HL-60 (cell line): Measurements from ENCODE around the gene CDR2L.

Source experiments
- POLR2AphosphoS5 ChIP-seq: IDR thresholded peaks from 2 replicates; pipeline ENCODE4 v1.6.1; 2012; ENCODE audit warnings: low read depth
- TF ChIP-seq, protein P1 (sequence below): IDR thresholded peaks from one replicate; pipeline ENCODE4 v1.5.1; 2011; ENCODE audit warnings: low read length, control low read depth, inconsistent platforms; ENCODE audit not compliant: insufficient read depth
- TF ChIP-seq, protein P2 (sequence below): IDR thresholded peaks from 2 replicates; pipeline ENCODE4 v1.6.1; 2012; ENCODE audit warnings: low read depth; ENCODE audit not compliant: insufficient replicate concordance

DNA sequence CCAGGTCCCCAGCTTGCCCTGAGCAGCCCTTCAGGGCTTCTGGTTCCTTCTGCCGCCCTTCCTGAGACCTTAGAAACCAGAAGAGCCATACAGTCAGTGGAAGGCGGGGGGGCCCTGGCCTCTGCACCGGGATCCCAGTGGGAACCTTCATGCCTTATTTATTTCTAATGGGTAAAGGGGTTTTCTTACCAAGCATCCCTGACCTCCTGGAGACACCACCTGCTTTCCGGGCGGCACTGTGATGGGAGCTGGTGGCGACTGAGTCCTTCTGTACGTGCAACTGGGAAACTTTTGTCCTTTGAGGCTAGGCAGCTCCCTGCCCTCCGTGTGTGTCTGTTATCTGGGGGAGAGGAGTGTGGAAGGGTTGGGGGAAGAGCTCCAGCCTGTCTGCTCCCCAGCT lies 17.9 kb downstream of the CDR2L start:
- TF ChIP-seq, protein P1, sequence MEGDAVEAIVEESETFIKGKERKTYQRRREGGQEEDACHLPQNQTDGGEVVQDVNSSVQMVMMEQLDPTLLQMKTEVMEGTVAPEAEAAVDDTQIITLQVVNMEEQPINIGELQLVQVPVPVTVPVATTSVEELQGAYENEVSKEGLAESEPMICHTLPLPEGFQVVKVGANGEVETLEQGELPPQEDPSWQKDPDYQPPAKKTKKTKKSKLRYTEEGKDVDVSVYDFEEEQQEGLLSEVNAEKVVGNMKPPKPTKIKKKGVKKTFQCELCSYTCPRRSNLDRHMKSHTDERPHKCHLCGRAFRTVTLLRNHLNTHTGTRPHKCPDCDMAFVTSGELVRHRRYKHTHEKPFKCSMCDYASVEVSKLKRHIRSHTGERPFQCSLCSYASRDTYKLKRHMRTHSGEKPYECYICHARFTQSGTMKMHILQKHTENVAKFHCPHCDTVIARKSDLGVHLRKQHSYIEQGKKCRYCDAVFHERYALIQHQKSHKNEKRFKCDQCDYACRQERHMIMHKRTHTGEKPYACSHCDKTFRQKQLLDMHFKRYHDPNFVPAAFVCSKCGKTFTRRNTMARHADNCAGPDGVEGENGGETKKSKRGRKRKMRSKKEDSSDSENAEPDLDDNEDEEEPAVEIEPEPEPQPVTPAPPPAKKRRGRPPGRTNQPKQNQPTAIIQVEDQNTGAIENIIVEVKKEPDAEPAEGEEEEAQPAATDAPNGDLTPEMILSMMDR, result no peak
- no peak for TF ChIP-seq POLR2AphosphoS5
- TF ChIP-seq, protein P2, sequence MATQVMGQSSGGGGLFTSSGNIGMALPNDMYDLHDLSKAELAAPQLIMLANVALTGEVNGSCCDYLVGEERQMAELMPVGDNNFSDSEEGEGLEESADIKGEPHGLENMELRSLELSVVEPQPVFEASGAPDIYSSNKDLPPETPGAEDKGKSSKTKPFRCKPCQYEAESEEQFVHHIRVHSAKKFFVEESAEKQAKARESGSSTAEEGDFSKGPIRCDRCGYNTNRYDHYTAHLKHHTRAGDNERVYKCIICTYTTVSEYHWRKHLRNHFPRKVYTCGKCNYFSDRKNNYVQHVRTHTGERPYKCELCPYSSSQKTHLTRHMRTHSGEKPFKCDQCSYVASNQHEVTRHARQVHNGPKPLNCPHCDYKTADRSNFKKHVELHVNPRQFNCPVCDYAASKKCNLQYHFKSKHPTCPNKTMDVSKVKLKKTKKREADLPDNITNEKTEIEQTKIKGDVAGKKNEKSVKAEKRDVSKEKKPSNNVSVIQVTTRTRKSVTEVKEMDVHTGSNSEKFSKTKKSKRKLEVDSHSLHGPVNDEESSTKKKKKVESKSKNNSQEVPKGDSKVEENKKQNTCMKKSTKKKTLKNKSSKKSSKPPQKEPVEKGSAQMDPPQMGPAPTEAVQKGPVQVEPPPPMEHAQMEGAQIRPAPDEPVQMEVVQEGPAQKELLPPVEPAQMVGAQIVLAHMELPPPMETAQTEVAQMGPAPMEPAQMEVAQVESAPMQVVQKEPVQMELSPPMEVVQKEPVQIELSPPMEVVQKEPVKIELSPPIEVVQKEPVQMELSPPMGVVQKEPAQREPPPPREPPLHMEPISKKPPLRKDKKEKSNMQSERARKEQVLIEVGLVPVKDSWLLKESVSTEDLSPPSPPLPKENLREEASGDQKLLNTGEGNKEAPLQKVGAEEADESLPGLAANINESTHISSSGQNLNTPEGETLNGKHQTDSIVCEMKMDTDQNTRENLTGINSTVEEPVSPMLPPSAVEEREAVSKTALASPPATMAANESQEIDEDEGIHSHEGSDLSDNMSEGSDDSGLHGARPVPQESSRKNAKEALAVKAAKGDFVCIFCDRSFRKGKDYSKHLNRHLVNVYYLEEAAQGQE, result no peak
